ENCODE measurements around the gene COX11.
A peak's percentile ranks its signal among the peaks of the same experiment; 100 is the strongest.

COX11 gene

DNA sequence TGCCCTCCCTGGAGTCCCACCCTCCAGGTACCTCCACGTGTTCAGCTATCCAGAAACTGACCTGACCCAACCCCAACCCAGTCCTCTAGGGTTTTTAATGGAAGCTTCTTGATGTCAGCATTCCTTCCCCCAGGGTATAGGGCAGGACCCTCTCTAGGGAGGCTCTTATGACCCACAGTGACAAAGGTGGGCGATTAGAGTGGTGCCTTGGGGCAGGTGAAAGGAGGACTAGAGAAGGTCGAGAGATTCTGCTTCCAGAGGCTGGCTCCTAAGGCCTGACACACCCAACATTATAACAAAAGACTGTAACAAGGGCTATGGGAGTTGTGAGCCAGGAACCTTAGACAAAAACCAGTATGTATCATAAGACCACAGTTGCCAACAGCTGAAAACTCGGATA is 17.2 kb downstream of the COX11 start:
- TF ChIP-seq, protein P1, sequence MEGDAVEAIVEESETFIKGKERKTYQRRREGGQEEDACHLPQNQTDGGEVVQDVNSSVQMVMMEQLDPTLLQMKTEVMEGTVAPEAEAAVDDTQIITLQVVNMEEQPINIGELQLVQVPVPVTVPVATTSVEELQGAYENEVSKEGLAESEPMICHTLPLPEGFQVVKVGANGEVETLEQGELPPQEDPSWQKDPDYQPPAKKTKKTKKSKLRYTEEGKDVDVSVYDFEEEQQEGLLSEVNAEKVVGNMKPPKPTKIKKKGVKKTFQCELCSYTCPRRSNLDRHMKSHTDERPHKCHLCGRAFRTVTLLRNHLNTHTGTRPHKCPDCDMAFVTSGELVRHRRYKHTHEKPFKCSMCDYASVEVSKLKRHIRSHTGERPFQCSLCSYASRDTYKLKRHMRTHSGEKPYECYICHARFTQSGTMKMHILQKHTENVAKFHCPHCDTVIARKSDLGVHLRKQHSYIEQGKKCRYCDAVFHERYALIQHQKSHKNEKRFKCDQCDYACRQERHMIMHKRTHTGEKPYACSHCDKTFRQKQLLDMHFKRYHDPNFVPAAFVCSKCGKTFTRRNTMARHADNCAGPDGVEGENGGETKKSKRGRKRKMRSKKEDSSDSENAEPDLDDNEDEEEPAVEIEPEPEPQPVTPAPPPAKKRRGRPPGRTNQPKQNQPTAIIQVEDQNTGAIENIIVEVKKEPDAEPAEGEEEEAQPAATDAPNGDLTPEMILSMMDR (IDR thresholded peaks at IDR 0.05; ENCODE audit: insufficient read depth, low read length, missing control alignments), result no peak
- POLR2A ChIA-PET, result no interaction called here
- no peak overlapping the region for H3K4me3 ChIP-seq (ENCODE audit: low read depth, low read length)
- no peak for DNase-seq (ENCODE audit: low read depth, low spot score)
- CTCF ChIA-PET, result no interaction called here

GRCh38 chr17:54950116-54950515 is 18.3 kb downstream of the COX11 start:
- POLR2A ChIA-PET, result no interaction called here
- DNase-seq (ENCODE audit: low read depth, low spot score), result no peak
- CTCF ChIA-PET, result no interaction called here
- TF ChIP-seq, protein P1 (IDR thresholded peaks at IDR 0.05; ENCODE audit: insufficient read depth, low read length, missing control alignments), result no peak
- no peak overlapping the region for H3K4me3 ChIP-seq (ENCODE audit: low read depth, low read length)

DNA sequence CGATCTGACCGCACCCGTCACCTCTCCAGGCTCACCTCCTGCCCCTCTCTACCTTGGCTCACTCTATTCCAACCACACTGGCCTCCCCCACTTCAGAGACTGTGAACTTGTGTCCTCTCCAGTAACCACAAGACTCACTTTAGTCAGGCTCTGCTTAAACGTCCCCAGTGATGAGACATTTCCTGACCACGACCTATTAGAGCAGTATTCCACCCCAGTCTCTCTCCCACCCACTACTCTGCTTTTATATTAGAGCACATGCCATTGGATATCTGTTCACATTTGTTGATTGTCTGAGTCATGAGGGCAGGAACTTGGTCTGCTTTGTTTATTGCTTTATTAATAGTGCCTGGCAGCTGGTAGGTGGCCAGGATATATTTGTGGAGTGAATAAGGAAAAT is 20.1 kb downstream of the COX11 start:
- ChIA-PET POLR2A (no interaction called here), CTCF (no interaction called here)
- DNase-seq (ENCODE audit: low read depth, low spot score), result peak; percentile 53
- TF ChIP-seq, protein P1 (IDR thresholded peaks at IDR 0.05; ENCODE audit: insufficient read depth, low read length, missing control alignments), result no peak
- H3K4me3 ChIP-seq (ENCODE audit: low read depth, low read length), result no peak overlapping the region

GRCh38 chr17:54947396-54947795 is 21.1 kb downstream of the COX11 start:
- DNase-seq (ENCODE audit: low read depth, low spot score), result no peak
- CTCF ChIA-PET, result no interaction called here
- TF ChIP-seq, protein P1 (IDR thresholded peaks at IDR 0.05; ENCODE audit: insufficient read depth, low read length, missing control alignments), result no peak

DNA sequence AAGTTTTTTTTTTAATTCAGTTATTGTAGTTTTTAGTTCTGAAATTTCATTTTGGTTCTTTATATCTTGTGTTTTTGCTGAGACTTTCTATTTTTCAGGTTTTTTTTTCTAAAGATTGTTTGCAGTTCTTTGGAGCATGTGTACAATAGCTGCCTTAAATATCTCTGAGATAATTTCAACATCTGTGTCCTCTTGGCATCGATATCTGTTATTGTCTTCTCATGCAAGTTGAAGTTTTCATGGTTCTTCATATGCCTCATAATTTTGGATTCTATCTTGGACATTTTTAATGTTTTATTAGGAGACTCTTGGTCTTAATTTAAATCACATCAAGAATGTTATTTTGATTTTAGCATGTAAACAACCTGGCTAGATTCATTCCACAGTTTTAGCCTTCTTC is 22.8 kb downstream of the COX11 start:
- ChIA-PET POLR2A (no interaction called here), CTCF (no interaction called here)
- no peak overlapping the region for H3K4me3 ChIP-seq (ENCODE audit: low read depth, low read length)
- DNase-seq (ENCODE audit: low read depth, low spot score), result no peak
- TF ChIP-seq, protein P1 (IDR thresholded peaks at IDR 0.05; ENCODE audit: insufficient read depth, low read length, missing control alignments), result no peak

More at GRCh38 chr17:54947396-54947795, 21.1 kb downstream of the COX11 start:
- POLR2A ChIA-PET, result no interaction called here
- no peak overlapping the region for H3K4me3 ChIP-seq (ENCODE audit: low read depth, low read length)

- no peak for DNase-seq (ENCODE audit: low read depth, low spot score)
- ChIA-PET POLR2A (no interaction called here), CTCF (no interaction called here)
- TF ChIP-seq, protein P1 (IDR thresholded peaks at IDR 0.05; ENCODE audit: insufficient read depth, low read length, missing control alignments), result no peak
- no peak overlapping the region for H3K4me3 ChIP-seq (ENCODE audit: low read depth, low read length)
Measured at GRCh38 chr17:54945231-54945630, 23.2 kb downstream of the COX11 start.
